HTERT RPE-1 (cell line): ENCODE measurements around the gene ATG16L1.

Source experiments
- in situ Hi-C: fragments of 300-500 bp; cut with MboI; formaldehyde crosslinking; loops from 4 replicates; pipeline ENCODE4 v1.14.3; 2020; ENCODE audit warnings: low sequenced_read_pairs

Gene ATG16L1

GRCh38 chr2:233251306-233252116 lies at the start of gene ATG16L1:
TSS of gene ATG16L1 (plus strand) at chr2:233251673. CDS start at chr2:233251828, 155 bp downstream.
- in situ Hi-C loops, result no loop called here

DNA sequence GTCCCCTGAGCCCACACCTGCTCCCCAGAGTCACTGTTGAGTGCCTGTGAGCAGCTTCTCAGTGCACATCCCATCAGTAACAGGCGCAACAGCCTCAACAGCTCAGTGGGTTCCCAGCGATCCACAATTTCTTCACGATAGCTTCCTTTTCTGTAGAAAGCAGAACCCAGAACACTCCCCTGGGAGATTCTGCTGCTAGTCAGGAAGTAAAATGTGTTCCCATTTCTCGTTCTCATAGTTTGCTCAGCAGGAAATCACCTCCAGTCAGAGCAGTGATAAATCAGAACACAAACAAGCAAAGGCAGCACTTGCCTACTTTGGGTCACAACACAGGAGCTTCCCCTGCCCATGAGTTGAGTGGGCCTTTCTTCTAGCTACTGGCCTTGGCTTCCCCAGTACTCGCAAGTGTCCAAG lies 48.9 kb upstream of the ATG16L1 start:
- in situ Hi-C loops, result no loop called here

GRCh38 chr2:233203060-233203459 lies 48.4 kb upstream of the ATG16L1 start:
- in situ Hi-C loops, result no loop called here

GRCh38 chr2:233204286-233204936 lies 47.1 kb upstream of the ATG16L1 start:
- in situ Hi-C loops, result no loop called here

DNA sequence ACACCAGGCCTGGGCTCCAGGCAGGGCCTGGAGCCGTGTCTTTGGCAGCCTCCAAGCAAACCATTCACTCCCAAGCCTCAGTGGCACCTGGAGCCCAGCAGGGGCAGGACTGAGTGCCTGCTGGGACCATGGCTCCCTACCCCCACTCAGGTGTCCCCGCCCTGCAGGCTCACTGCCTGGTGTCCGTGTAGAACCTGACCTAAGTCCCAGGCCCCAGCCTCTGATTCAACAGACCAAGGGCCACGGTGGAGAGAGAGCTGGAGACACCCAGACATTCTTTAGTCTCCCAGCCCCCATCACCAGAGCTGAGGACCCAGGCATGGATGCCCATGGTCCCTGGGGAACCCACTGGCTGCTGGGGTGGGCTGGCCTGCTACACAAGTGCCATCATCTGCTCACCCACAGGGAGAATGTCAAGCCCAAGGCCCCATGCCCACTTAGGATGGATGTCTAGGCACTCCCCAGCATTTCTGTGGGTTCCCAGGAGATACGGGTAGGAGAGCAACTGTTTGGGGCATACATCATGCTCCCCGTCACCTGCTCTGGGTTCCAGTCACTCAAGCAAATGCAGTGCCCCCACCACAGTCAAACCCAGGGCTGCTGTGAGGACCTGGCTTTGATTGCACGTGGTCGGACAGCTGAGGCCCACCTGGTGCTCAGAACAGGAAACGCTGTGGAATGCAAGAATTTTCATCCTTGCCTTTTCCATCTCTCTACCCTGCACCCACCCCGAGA lies 42.9 kb upstream of the ATG16L1 start:
- in situ Hi-C loops, result no loop called here

GRCh38 chr2:233209117-233209532 lies 42.3 kb upstream of the ATG16L1 start:
- in situ Hi-C loops, result no loop called here

GRCh38 chr2:233209533-233210171 lies 41.8 kb upstream of the ATG16L1 start:
- in situ Hi-C loops, result no loop called here

- in situ Hi-C loops, result no loop called here
These were observed 41.2 kb upstream of the ATG16L1 start for GRCh38 chr2:233210281-233210680.

- in situ Hi-C loops, result no loop called here
These were observed 40.5 kb upstream of the ATG16L1 start for GRCh38 chr2:233210843-233211547.

- in situ Hi-C loops, result no loop called here
These were observed 40.0 kb upstream of the ATG16L1 start for GRCh38 chr2:233211548-233211895.

- in situ Hi-C loops, result no loop called here
These were observed 38.5 kb upstream of the ATG16L1 start for GRCh38 chr2:233213011-233213410.

GRCh38 chr2:233213975-233214374 lies 37.5 kb upstream of the ATG16L1 start:
- in situ Hi-C loops, result no loop called here

GRCh38 chr2:233217892-233218377 lies 33.5 kb upstream of the ATG16L1 start:
- in situ Hi-C loops, result no loop called here

DNA sequence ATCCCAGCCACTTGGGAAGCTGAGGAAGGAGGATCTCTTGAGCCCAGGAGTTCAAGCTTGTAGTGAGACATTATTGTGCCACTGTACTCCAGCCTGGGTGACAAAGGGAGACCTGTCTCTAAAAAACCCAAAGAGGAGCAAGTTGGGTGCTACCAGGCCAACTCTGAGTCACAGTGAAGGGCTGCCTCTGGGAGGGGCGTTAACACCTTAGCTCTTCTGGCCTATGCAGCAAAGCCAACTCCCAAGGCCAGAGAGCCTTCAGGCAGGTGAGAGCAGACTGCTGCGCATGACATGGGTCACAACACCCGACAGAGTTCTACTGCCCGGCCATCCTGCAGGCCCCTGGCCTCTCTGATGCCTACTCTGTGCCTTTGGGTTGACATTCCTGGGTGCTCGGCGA lies 32.6 kb upstream of the ATG16L1 start:
- in situ Hi-C loops, result no loop called here

DNA sequence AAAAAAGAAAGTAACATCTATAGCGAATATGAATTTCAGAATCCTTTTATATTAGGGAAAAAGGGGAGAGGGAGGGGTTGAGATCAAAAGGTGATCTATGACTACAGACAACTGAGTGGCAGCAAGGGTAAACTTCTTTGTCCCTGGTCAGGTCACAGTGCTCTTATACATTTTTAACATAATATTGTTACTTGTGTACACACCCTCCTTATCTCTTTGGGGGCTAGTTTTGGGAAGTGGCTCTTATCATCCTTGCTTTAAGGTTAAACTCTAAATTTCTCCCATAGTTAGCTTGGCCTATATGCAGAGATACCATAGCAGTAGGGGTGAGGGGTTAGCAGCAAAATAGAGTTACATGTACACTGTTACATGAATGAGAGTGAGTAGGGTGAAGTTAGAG lies 31.6 kb upstream of the ATG16L1 start:
- in situ Hi-C loops, result no loop called here

DNA sequence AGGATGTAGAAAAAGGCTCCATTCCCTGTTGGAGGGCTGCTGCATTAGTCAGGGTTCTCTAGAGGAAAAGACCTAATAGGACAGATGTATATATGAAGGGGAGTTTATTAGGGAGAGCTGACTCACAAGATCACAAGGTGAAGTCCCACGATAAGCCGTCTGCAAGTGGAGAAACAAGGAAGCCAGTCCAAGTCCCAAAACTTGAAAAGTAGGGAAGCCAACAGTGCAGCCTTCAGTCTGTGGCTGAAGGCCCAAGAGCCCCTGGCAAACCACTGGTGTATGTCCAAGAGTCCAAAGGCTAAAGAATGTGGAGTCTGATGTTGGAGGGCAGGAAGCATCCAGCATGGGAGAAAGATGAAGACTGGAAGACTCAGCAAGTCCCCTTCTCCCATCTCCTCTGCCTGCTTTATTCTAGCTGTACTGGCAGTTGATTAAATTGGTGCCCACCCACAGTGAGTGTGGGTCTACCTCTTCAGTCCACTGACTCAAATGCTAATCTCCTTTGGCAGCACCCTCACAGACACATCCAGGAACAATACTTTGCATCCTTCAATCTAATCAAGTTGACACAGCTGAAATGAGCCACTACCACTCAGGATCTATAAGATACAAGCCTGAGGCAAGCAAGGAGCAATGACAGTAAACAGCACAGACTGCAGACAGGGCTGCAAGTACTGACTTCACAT lies 30.0 kb upstream of the ATG16L1 start:
- in situ Hi-C loops, result no loop called here

- in situ Hi-C loops, result no loop called here
These were observed 28.2 kb upstream of the ATG16L1 start for GRCh38 chr2:233223059-233223894.

- in situ Hi-C loops, result no loop called here
These were observed 26.0 kb upstream of the ATG16L1 start for GRCh38 chr2:233225230-233226068.
